Keratinocyte (primary cell): ENCODE data around the gene IRX4. TPM values are rescaled to one million over a fixed set of nuclear protein-coding genes. Genes with fewer than 3 reads are reported as not detected.

ENCODE experiments used
- DNase-seq: peaks from one replicate; pipeline ENCODE4 v3.0.0-alpha.2; 2011; ENCODE audit warnings: low read depth, missing footprints, low spot score
- FAIRE-seq: peaks from 2 replicates; lab custom pipeline; 2011; peaks lifted over from hg19 to GRCh38; lab: Jason Lieb, UNC
- H2AFZ ChIP-seq: 2 replicates; pipeline ENCODE4 v1.6.0; 2012; ENCODE audit warnings: low read length, control low read depth, inconsistent platforms; ENCODE audit not compliant: control insufficient read depth
- H3K27ac ChIP-seq: 2 replicates; pipeline ENCODE4 v1.5.1; 2011; ENCODE audit warnings: low read length; ENCODE audit not compliant: control insufficient read depth, insufficient read depth
- H3K27me3 ChIP-seq: 3 replicates; pipeline ENCODE4 v1.6.0; 2011; ENCODE audit warnings: low read length; ENCODE audit not compliant: control insufficient read depth, insufficient read depth; ENCODE audit errors: extremely low read depth
- H3K36me3 ChIP-seq, 2 experiments: 2 replicates in 1 of 2; 3 replicates in 1 of 2; pipeline ENCODE4 v1.5.1; 2011; ENCODE audit warnings: low read length in 2 of 2, mild to moderate bottlenecking in 1 of 2; ENCODE audit not compliant: control insufficient read depth in 2 of 2, insufficient read depth in 2 of 2; ENCODE audit errors: extremely low read depth in 1 of 2
- H3K4me1 ChIP-seq: 3 replicates; pipeline ENCODE4 v1.5.1; 2011; ENCODE audit warnings: low read length; ENCODE audit not compliant: control insufficient read depth, insufficient read depth; ENCODE audit errors: extremely low read depth
- H3K4me2 ChIP-seq: 3 replicates; pipeline ENCODE4 v1.6.0; 2011; ENCODE audit warnings: low read depth, low read length; ENCODE audit not compliant: control insufficient read depth, insufficient read depth; ENCODE audit errors: extremely low read depth
- H3K4me3 ChIP-seq, 3 experiments: fragments of 200-600 bp in 1 of 3; sonication (generic) in 1 of 3; 2 replicates in 2 of 3; 3 replicates in 1 of 3; pipeline ENCODE4 v1.5.1; 2011 to 2016; ENCODE audit warnings: low read length in 3 of 3, mild to moderate bottlenecking in 3 of 3, control low read depth in 2 of 3, inconsistent platforms in 1 of 3, low read depth in 1 of 3, mixed read lengths in 1 of 3, mixed run types in 1 of 3, moderate library complexity in 1 of 3; ENCODE audit not compliant: control insufficient read depth in 2 of 3, insufficient read depth in 2 of 3; ENCODE audit errors: extremely low read depth in 1 of 3
- H3K79me2 ChIP-seq: 2 replicates; pipeline ENCODE4 v1.6.0; 2012; ENCODE audit warnings: low read length; ENCODE audit not compliant: control insufficient read depth, insufficient read depth
- H3K9ac ChIP-seq: 3 replicates; pipeline ENCODE4 v1.6.0; 2011; ENCODE audit warnings: low read length; ENCODE audit not compliant: control insufficient read depth, insufficient read depth; ENCODE audit errors: extremely low read depth
- H3K9me1 ChIP-seq: 3 replicates; pipeline ENCODE4 v1.6.0; 2011; ENCODE audit warnings: low read length; ENCODE audit not compliant: control insufficient read depth, insufficient read depth; ENCODE audit errors: extremely low read depth
- H3K9me3 ChIP-seq: 2 replicates; pipeline ENCODE4 v1.5.1; 2012; ENCODE audit warnings: low read depth, low read length; ENCODE audit not compliant: control insufficient read depth
- H4K20me1 ChIP-seq: 3 replicates; pipeline ENCODE4 v1.6.0; 2011; ENCODE audit warnings: low read length; ENCODE audit not compliant: control insufficient read depth, insufficient read depth; ENCODE audit errors: extremely low read depth
- CTCF ChIP-seq, 3 experiments: IDR thresholded peaks in 1 of 3; conservative IDR thresholded peaks in 1 of 3; optimal IDR thresholded peaks in 1 of 3; 2 replicates in 2 of 3; 3 replicates in 1 of 3; pipeline versions ENCODE3 to v1.5.1; 2011; ENCODE audit warnings: low read length in 3 of 3, mild to moderate bottlenecking in 3 of 3, moderate library complexity in 2 of 3, control low read depth in 1 of 3, inconsistent platforms in 1 of 3; ENCODE audit not compliant: insufficient read depth in 2 of 3; ENCODE audit errors: extremely low read depth in 1 of 3
- EZH2 ChIP-seq: IDR thresholded peaks from one replicate; pipeline ENCODE4 v1.6.1; 2012; ENCODE audit warnings: inconsistent platforms, mild to moderate bottlenecking, low read length, moderate library complexity
- dilution Hi-C: fragments of 300-500 bp; cut with MboI; formaldehyde crosslinking; loops from one replicate; pipeline ENCODE4 v1.7.0; 2020; ENCODE audit warnings: low sequenced_read_pairs; ENCODE audit not compliant: extremely low pct_ligation_motif_present
- polyA plus RNA-seq, 5 experiments: library from polyadenylated mRNA; depleted of rRNA in 3 of 5; stranded (reverse) in 3 of 5; stranded (forward) in 1 of 5; unstranded in 1 of 5; fragments of >200 nt; gene quantifications; 1 replicate in 1 of 5; 2 replicates in 3 of 5; 3 replicates in 1 of 5; pipeline versions ENCODE4 v1.2.1 to v1.2.3, GENCODE V29; 2011 to 2012; ENCODE audit warnings: missing spikeins in 2 of 5, low read depth in 1 of 5, low replicate concordance in 1 of 5

IRX4 gene
- polyA plus RNA-seq, 1 donor (not counting 4 experiments of a cell fraction or from before 2014, with no cell fraction given) = 18.2 TPM

DNA sequence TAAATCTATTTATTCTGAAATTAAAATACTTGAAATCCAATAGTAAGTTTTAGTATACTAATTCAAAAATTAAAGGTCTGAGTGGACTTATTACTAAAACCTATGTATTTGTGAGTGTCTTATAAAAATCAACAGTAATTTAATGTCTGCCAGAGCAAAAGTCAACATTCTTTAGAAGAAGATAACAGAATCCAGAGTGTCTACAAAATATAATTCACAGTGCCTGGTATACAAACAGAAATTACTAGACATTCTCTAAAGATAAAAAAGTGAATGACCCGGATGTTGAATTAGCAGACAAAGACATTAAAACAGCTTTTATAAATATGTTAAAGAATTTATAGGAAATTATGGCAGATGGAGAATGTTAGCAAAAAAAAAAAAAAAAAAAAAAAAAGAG lies 22.4 kb upstream of the IRX4 start:
- dilution Hi-C loops = no loop called here
- H3K9me1 ChIP-seq = no peaks in the 10 kb centered on the region
- TF ChIP-seq EZH2 (no peak), CTCF (optimal IDR thresholded peaks at IDR 0.05 in 1 of 3, IDR thresholded peaks at IDR 0.05 in 1 of 3, conservative IDR thresholded peaks at IDR 0.05 in 1 of 3; ENCODE audit: extremely low read depth in 1 of 3, insufficient read depth in 2 of 3, low read length in 3 of 3) (no peak)
- no peak overlapping the region for H3K4me2 ChIP-seq
- FAIRE-seq = no peak
- H3K27me3 ChIP-seq = no peaks in the 10 kb centered on the region
- no peak for DNase-seq
- H3K27ac ChIP-seq = no peak overlapping the region
- H2AFZ ChIP-seq = no peak overlapping the region
- no peaks in the 10 kb centered on the region for H3K9me3 ChIP-seq
- H3K4me1 ChIP-seq = no peaks in the 10 kb centered on the region
- H4K20me1 ChIP-seq = no peaks in the 10 kb centered on the region
- no peaks in the 10 kb centered on the region for H3K36me3 ChIP-seq
- H3K79me2 ChIP-seq = no peaks in the 10 kb centered on the region
- no peak overlapping the region for H3K4me3 ChIP-seq
- no peak overlapping the region for H3K9ac ChIP-seq

DNA sequence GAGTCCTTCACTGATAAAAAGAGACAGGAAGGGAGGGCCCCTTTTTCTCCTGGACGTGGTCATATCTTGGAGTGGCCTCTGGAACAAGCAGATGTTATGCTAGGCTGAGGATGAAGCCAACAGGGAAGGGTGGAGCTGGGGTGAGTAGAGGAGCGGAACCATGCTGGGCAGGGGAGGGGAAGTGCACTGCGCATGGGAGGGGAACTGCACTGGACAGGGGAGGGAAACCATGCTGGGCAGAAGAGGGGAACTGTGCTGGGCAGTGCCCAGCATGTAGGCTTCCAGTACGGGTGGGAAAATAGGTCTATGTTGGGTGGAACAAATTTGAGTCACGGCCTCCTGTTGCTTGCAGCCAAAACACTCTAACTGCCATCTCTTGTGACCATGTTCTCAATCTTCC lies 19.3 kb upstream of the IRX4 start:
- no peaks in the 10 kb centered on the region for H4K20me1 ChIP-seq
- H3K4me2 ChIP-seq = no peak overlapping the region
- peaks cover 2% of the 10 kb centered on the region for H3K27me3 ChIP-seq
- H3K9ac ChIP-seq = no peak overlapping the region
- TF ChIP-seq EZH2 = no peak
- DNase-seq = no peak
- no peaks in the 10 kb centered on the region for H3K9me1 ChIP-seq
- no peak overlapping the region for H3K27ac ChIP-seq
- no peaks in the 10 kb centered on the region for H3K36me3 ChIP-seq
- FAIRE-seq = no peak
- dilution Hi-C loops = no loop called here
- H3K4me3 ChIP-seq = no peak overlapping the region
- H3K4me1 ChIP-seq = no peaks in the 10 kb centered on the region
- no peaks in the 10 kb centered on the region for H3K9me3 ChIP-seq
- H2AFZ ChIP-seq = no peak overlapping the region
- no peaks in the 10 kb centered on the region for H3K79me2 ChIP-seq

- dilution Hi-C loops = no loop called here
- Histone ChIP-seq H4K20me1 (no peaks in the 10 kb centered on the region), H3K9me1 (no peaks in the 10 kb centered on the region), H2AFZ (no peak overlapping the region), H3K27me3 (peaks cover 3% of the 10 kb centered on the region), H3K9ac (no peak overlapping the region), H3K36me3 (no peaks in the 10 kb centered on the region), H3K27ac (no peak overlapping the region), H3K79me2 (no peaks in the 10 kb centered on the region), H3K9me3 (no peaks in the 10 kb centered on the region), H3K4me2 (no peak overlapping the region), H3K4me1 (no peaks in the 10 kb centered on the region), H3K4me3 (no peak overlapping the region)
- FAIRE-seq (no peak), DNase-seq (no peak)
- TF ChIP-seq CTCF (optimal IDR thresholded peaks at IDR 0.05 in 1 of 3, IDR thresholded peaks at IDR 0.05 in 1 of 3, conservative IDR thresholded peaks at IDR 0.05 in 1 of 3; ENCODE audit: extremely low read depth in 1 of 3, insufficient read depth in 2 of 3, low read length in 3 of 3) (no peak), EZH2 (no peak)
Measured at GRCh38 chr5:1901061-1901460, 18.3 kb upstream of the IRX4 start.
